Ovary (tissue), 3 donors: ENCODE results near the gene RPUSD2.

Experiments used
- CTCF ChIP-seq, 3 donors: fragments of 450-650 bp in 2 of 3; fragments of 200-600 bp in 1 of 3; IDR thresholded peaks; one replicate each; pipeline versions ENCODE4 v1.5.1 to v1.8.0; 2016 to 2022; ENCODE audit warnings: antibody characterized with exemption in 3 of 3, mild to moderate bottlenecking in 1 of 3
- EP300 ChIP-seq: sonication (generic); formaldehyde crosslinking; IDR thresholded peaks from one replicate; pipeline ENCODE4 v1.6.1; 2017; ENCODE audit warnings: antibody characterized with exemption
- donor health status: DM: no; HTN: no; CAD: no.

GRCh38 chr15:40543631-40544294 is 25.3 kb upstream of the RPUSD2 start:
- TF ChIP-seq EP300 (no peak), CTCF (IDR thresholded peaks at IDR 0.05) (no peak)
